CD14-positive monocyte (primary cell): ENCODE results near the gene SBSN. TPM values are rescaled to one million over a fixed set of nuclear protein-coding genes. Genes with fewer than 3 reads are reported as not detected.

Source experiments
- DNase-seq, 3 donors: peaks; one replicate each; pipeline ENCODE4 v3.0.0-alpha.2; 2011 to 2022
- H2AFZ ChIP-seq: 2 replicates; pipeline ENCODE4 v1.6.0; 2012; ENCODE audit warnings: mild to moderate bottlenecking, low read depth, low read length, inconsistent platforms; ENCODE audit not compliant: insufficient read depth, poor library complexity, severe bottlenecking
- H3K27ac ChIP-seq, 2 donors: 1 replicate in 1 of 2; 2 replicates in 1 of 2; pipeline ENCODE4 v1.5.1; 2012 to 2013; ENCODE audit warnings: low read length in 2 of 2, control low read depth in 1 of 2, inconsistent platforms in 1 of 2, low read depth in 1 of 2, mild to moderate bottlenecking in 1 of 2
- H3K27me3 ChIP-seq, 2 donors: one replicate each; pipeline versions ENCODE4 v1.6.0 to v1.6.1; 2011 to 2013; ENCODE audit warnings: low read length in 2 of 2; ENCODE audit not compliant: control insufficient read depth in 2 of 2, insufficient read depth in 2 of 2
- H3K36me3 ChIP-seq, 2 donors: replicated peaks in 1 of 2; 1 replicate in 1 of 2; 2 replicates in 1 of 2; pipeline versions ENCODE4 v1.5.1 to v1.6.1; 2012 to 2013; ENCODE audit warnings: low read length in 2 of 2, control low read depth in 1 of 2, inconsistent platforms in 1 of 2, mild to moderate bottlenecking in 1 of 2; ENCODE audit not compliant: insufficient read depth in 2 of 2, control insufficient read depth in 1 of 2
- H3K4me1 ChIP-seq, 2 donors: 1 replicate in 1 of 2; 2 replicates in 1 of 2; pipeline versions ENCODE4 v1.5.1 to v1.6.1; 2012 to 2013; ENCODE audit warnings: low read length in 2 of 2, control low read depth in 1 of 2, inconsistent platforms in 1 of 2, mild to moderate bottlenecking in 1 of 2, moderate library complexity in 1 of 2; ENCODE audit not compliant: insufficient read depth in 2 of 2, control insufficient read depth in 1 of 2
- H3K4me2 ChIP-seq: replicated peaks from 2 replicates; pipeline ENCODE3; 2012; ENCODE audit warnings: low read length, moderate library complexity, mild to moderate bottlenecking; ENCODE audit not compliant: poor library complexity, severe bottlenecking; ENCODE audit errors: extremely low read depth
- H3K4me3 ChIP-seq, 3 experiments: fragments of 200-600 bp in 1 of 3; sonication (generic) in 1 of 3; replicated peaks in 1 of 3; 1 replicate in 2 of 3; 2 replicates in 1 of 3; pipeline ENCODE4 v1.5.1; 2011 to 2013; ENCODE audit warnings: low read length in 3 of 3, mild to moderate bottlenecking in 3 of 3, control low read depth in 2 of 3, low read depth in 2 of 3, inconsistent platforms in 1 of 3, moderate library complexity in 1 of 3
- H3K79me2 ChIP-seq: 2 replicates; pipeline ENCODE4 v1.6.0; 2012; ENCODE audit warnings: mild to moderate bottlenecking, control low read depth, inconsistent platforms, low read length, moderate library complexity; ENCODE audit not compliant: insufficient read depth
- H3K9ac ChIP-seq: 2 replicates; pipeline ENCODE4 v1.6.0; 2017; ENCODE audit warnings: low read length, mild to moderate bottlenecking; ENCODE audit not compliant: insufficient read depth, poor library complexity, severe bottlenecking
- H3K9me3 ChIP-seq, 2 donors: replicated peaks in 1 of 2; 1 replicate in 1 of 2; 2 replicates in 1 of 2; pipeline versions ENCODE4 v1.5.1 to v1.6.1; 2012 to 2013; ENCODE audit warnings: low read length in 2 of 2, control low read depth in 1 of 2; ENCODE audit not compliant: control insufficient read depth in 1 of 2, insufficient read depth in 1 of 2
- H4K20me1 ChIP-seq: 2 replicates; pipeline ENCODE4 v1.6.0; 2012; ENCODE audit warnings: mild to moderate bottlenecking, low read length, control low read depth, moderate library complexity; ENCODE audit not compliant: insufficient read depth
- H3K27ac Mint-ChIP-seq, 7 donors: one replicate each; pipeline ENCODE4 v1.8.0; 2020; ENCODE audit warnings: mild to moderate bottlenecking in 7 of 7, mixed read lengths in 7 of 7, moderate library complexity in 6 of 7, inconsistent platforms in 2 of 7
- H3K27me3 Mint-ChIP-seq, 3 donors: one replicate each; pipeline ENCODE4 v1.8.0; 2021 to 2022; ENCODE audit warnings: low read depth in 3 of 3, mild to moderate bottlenecking in 3 of 3, mixed read lengths in 3 of 3, moderate library complexity in 3 of 3, inconsistent platforms in 1 of 3
- H3K36me3 Mint-ChIP-seq, 2 donors: one replicate each; pipeline ENCODE4 v1.8.0; 2020; ENCODE audit warnings: mixed read lengths in 2 of 2, inconsistent platforms in 1 of 2, mild to moderate bottlenecking in 1 of 2
- H3K4me1 Mint-ChIP-seq: one replicate; pipeline ENCODE4 v1.8.0; 2020; ENCODE audit warnings: mild to moderate bottlenecking, mixed read lengths
- H3K4me3 Mint-ChIP-seq, 2 donors: one replicate each; pipeline ENCODE4 v1.8.0; 2020; ENCODE audit warnings: mild to moderate bottlenecking in 2 of 2, mixed read lengths in 2 of 2, moderate library complexity in 1 of 2
- H3K9me3 Mint-ChIP-seq, 7 donors: one replicate each; pipeline ENCODE4 v1.8.0; 2020 to 2022; ENCODE audit warnings: mixed read lengths in 7 of 7, mild to moderate bottlenecking in 6 of 7, moderate library complexity in 6 of 7, inconsistent platforms in 2 of 7
- CTCF ChIP-seq: fragments of 200-600 bp; IDR thresholded peaks from one replicate; pipeline ENCODE4 v1.8.0; 2022; ENCODE audit warnings: antibody characterized with exemption, mild to moderate bottlenecking
- WGBS: methylation state at CpG from one replicate; pipeline ENCODE4 v1.1.5; 2013; ENCODE audit warnings: missing lambda C conversion rate; ENCODE audit not compliant: insufficient coverage; 5-methylcytosine and 5-hydroxymethylcytosine counted together
- intact Hi-C, 2 donors: fragments of 100-400 bp; cut with micrococcal nuclease; formaldehyde crosslinking; loops; one replicate each; pipeline versions ENCODE4 v1.15.0 to v1.15.1; 2023
- polyA plus RNA-seq, 3 donors: library from polyadenylated mRNA; depleted of rRNA in 1 of 3; unstranded in 2 of 3; stranded (reverse) in 1 of 3; fragments of 300-500 nt in 2 of 3; fragments of >200 nt in 1 of 3; fragmentation: Illumina TruSeq in 2 of 3; gene quantifications; 1 replicate in 2 of 3; 2 replicates in 1 of 3; pipeline ENCODE4 v1.2.3, GENCODE V29; 2012 to 2021

Gene SBSN
- polyA plus RNA-seq, 3 donors, result not detected

- no peak overlapping the region for H3K4me3 ChIP-seq
These were observed 29.9 kb downstream of the SBSN start for GRCh38 chr19:35498220-35498619.

GRCh38 chr19:35497406-35497805, 30.7 kb downstream of the SBSN start:
- Mint-ChIP-seq H3K4me1 (peaks cover 7% of the 10 kb centered on the region), H3K36me3 (no peaks in the 10 kb centered on the region), H3K27me3 (peaks cover 4 to 13% (median 6%) of the 10 kb centered on the region in 3 donors), H3K9me3 (peaks cover 0 to 2% (median 0%) of the 10 kb centered on the region in 7 donors), H3K27ac (no peak overlapping the region), H3K4me3 (no peak overlapping the region)
- H3K27me3 ChIP-seq, result no peaks in the 10 kb centered on the region
- H3K36me3 ChIP-seq, result no peaks in the 10 kb centered on the region
- 93% methylated on average over 13 of the region's 14 CpGs for WGBS
- H3K4me2 ChIP-seq, result no peak overlapping the region
- H3K4me1 ChIP-seq, result peaks cover 0 to 5% of the 10 kb centered on the region in 2 donors
- H4K20me1 ChIP-seq, result no peaks in the 10 kb centered on the region
- H3K4me3 ChIP-seq, result no peak overlapping the region
- H3K9ac ChIP-seq, result no peak overlapping the region
- H2AFZ ChIP-seq, result no peak overlapping the region
- H3K79me2 ChIP-seq, result no peaks in the 10 kb centered on the region
- intact Hi-C loops, result loop anchor here (5.0 to 10.0 kb wide), 2 partner anchors 143 to 225 kb away; partner anchors contain the start of gene FFAR3 (in 1 of the 2)
- TF ChIP-seq CTCF, result no peak
- no peak overlapping the region for H3K27ac ChIP-seq
- no peaks in the 10 kb centered on the region for H3K9me3 ChIP-seq
- DNase-seq, result no peak

More at GRCh38 chr19:35498220-35498619, 29.9 kb downstream of the SBSN start:
- H2AFZ ChIP-seq, result no peak overlapping the region
- peaks cover 0 to 2% (median 0%) of the 10 kb centered on the region in 7 donors for H3K9me3 Mint-ChIP-seq
- no peaks in the 10 kb centered on the region for H3K36me3 ChIP-seq
- intact Hi-C loops, result loop anchor here (5.0 to 10.0 kb wide), 2 partner anchors 143 to 226 kb away; partner anchors contain the start of gene FFAR3 (in 1 of the 2)
- H3K79me2 ChIP-seq, result no peaks in the 10 kb centered on the region
- no peak overlapping the region for H3K27ac ChIP-seq
- H3K27ac Mint-ChIP-seq, result no peak overlapping the region
- H3K9me3 ChIP-seq, result no peaks in the 10 kb centered on the region
- no peaks in the 10 kb centered on the region for H4K20me1 ChIP-seq
- no peak for TF ChIP-seq CTCF
- H3K4me1 Mint-ChIP-seq, result peaks cover 7% of the 10 kb centered on the region
- no peak overlapping the region for H3K9ac ChIP-seq
- 94% methylated on average over 2 of the region's 3 CpGs for WGBS
- DNase-seq, result no peak
- H3K27me3 Mint-ChIP-seq, result peaks cover 7 to 10% (median 8%) of the 10 kb centered on the region in 3 donors
- H3K27me3 ChIP-seq, result no peaks in the 10 kb centered on the region
- H3K4me1 ChIP-seq, result peaks cover 0 to 5% of the 10 kb centered on the region in 2 donors
- H3K4me2 ChIP-seq, result no peak overlapping the region
- H3K4me3 Mint-ChIP-seq, result no peak overlapping the region
- H3K36me3 Mint-ChIP-seq, result no peaks in the 10 kb centered on the region
